RWPE2 (cell line): ENCODE measurements around the gene NPY2R.

Experiments
- ATAC-seq: fragments of 200-7000 bp; cut with Tn5 transposase; 3 replicates; pipeline ENCODE4 v1.9.1; 2021; ENCODE audit warnings: low read depth
- DNase-seq: peaks from one replicate; pipeline ENCODE4 v3.0.0-alpha.2; 2020; ENCODE audit warnings: low spot score
- H3K27ac ChIP-seq: fragments of 450-650 bp; 2 replicates; pipeline ENCODE4 v1.5.1; 2017; ENCODE audit warnings: mild to moderate bottlenecking; ENCODE audit not compliant: poor library complexity, severe bottlenecking
- H3K27me3 ChIP-seq: fragments of 250-450 bp; sonication (Bioruptor Pico); 2 replicates; pipeline ENCODE4 v1.5.1; 2021; ENCODE audit warnings: mild to moderate bottlenecking, moderate library complexity; ENCODE audit not compliant: insufficient read depth, poor library complexity, severe bottlenecking
- H3K36me3 ChIP-seq: fragments of 250-450 bp; sonication (Bioruptor Pico); 2 replicates; pipeline ENCODE4 v1.5.1; 2020; ENCODE audit warnings: low read depth, mild to moderate bottlenecking, moderate library complexity
- H3K4me1 ChIP-seq: fragments of 250-450 bp; sonication (Bioruptor Pico); 2 replicates; pipeline ENCODE4 v1.5.1; 2021; ENCODE audit warnings: mild to moderate bottlenecking, moderate library complexity; ENCODE audit not compliant: insufficient read depth, poor library complexity, severe bottlenecking
- H3K4me3 ChIP-seq: fragments of 250-450 bp; sonication (Bioruptor Pico); 2 replicates; pipeline ENCODE4 v1.5.1; 2021; ENCODE audit warnings: mild to moderate bottlenecking, moderate library complexity; ENCODE audit not compliant: severe bottlenecking
- H3K9me3 ChIP-seq: fragments of 250-450 bp; sonication (Bioruptor Pico); 2 replicates; pipeline ENCODE4 v1.5.1; 2021; ENCODE audit warnings: mild to moderate bottlenecking, moderate library complexity; ENCODE audit not compliant: severe bottlenecking
- TF ChIP-seq, protein P1 (sequence below): fragments of 450-650 bp; IDR thresholded peaks from one replicate; pipeline ENCODE4 v1.5.1; 2017; ENCODE audit warnings: mild to moderate bottlenecking, moderate library complexity; ENCODE audit not compliant: poor library complexity, severe bottlenecking

The NPY2R gene

DNA sequence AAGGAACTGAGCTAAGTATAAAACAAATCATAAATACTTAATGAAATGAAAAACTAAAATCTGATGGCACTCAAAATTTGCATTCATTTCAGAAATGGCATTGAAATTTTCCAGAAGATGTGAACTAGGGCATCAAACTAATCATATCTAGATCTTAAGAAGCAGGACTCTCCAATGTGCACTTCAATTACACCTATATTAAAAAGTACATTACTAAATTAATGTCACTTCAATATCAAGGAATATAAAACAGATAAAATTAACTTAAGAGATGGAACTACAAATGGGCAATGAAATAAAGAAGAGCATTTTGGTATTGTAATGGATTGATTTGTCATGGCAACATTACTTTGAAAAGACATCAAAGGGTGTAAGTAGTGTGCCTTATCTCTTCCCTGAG lies 20.3 kb downstream of the NPY2R start:
- no peaks in the 10 kb centered on the region for H3K9me3 ChIP-seq

DNA sequence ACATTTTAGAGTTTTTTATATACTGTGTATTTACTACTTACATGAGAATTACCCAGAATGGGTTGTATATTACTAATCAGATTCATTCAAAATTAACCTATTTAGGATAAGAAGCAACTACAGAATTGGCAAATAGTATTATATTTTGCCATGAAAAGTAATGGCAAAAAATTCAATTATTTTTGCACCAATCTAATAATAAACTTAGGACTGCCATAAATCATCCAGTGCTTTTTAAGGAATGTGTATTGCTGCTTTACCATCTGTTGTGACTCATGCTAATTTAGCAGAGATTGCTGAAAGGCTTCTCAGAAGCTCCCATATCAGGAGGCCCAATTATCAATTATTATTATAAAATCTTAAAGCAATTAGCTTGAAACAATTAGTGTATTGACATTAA lies 24.0 kb downstream of the NPY2R start:
- Histone ChIP-seq H3K9me3 (no peaks in the 10 kb centered on the region), H3K4me1 (no peaks in the 10 kb centered on the region), H3K27ac (no peak overlapping the region), H3K4me3 (no peak overlapping the region), H3K27me3 (no peaks in the 10 kb centered on the region), H3K36me3 (no peaks in the 10 kb centered on the region)
- DNase-seq, result no peak
- ATAC-seq, result no peak
- TF ChIP-seq, protein P1, sequence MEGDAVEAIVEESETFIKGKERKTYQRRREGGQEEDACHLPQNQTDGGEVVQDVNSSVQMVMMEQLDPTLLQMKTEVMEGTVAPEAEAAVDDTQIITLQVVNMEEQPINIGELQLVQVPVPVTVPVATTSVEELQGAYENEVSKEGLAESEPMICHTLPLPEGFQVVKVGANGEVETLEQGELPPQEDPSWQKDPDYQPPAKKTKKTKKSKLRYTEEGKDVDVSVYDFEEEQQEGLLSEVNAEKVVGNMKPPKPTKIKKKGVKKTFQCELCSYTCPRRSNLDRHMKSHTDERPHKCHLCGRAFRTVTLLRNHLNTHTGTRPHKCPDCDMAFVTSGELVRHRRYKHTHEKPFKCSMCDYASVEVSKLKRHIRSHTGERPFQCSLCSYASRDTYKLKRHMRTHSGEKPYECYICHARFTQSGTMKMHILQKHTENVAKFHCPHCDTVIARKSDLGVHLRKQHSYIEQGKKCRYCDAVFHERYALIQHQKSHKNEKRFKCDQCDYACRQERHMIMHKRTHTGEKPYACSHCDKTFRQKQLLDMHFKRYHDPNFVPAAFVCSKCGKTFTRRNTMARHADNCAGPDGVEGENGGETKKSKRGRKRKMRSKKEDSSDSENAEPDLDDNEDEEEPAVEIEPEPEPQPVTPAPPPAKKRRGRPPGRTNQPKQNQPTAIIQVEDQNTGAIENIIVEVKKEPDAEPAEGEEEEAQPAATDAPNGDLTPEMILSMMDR, result no peak

More for the DNA sequence above, 20.3 kb downstream of the NPY2R start:
- ATAC-seq (no peak), DNase-seq (no peak)
- Histone ChIP-seq H3K27ac (no peak overlapping the region), H3K27me3 (no peaks in the 10 kb centered on the region), H3K36me3 (no peaks in the 10 kb centered on the region), H3K4me1 (no peaks in the 10 kb centered on the region), H3K4me3 (no peak overlapping the region)
- TF ChIP-seq, protein P1, result no peak

DNA sequence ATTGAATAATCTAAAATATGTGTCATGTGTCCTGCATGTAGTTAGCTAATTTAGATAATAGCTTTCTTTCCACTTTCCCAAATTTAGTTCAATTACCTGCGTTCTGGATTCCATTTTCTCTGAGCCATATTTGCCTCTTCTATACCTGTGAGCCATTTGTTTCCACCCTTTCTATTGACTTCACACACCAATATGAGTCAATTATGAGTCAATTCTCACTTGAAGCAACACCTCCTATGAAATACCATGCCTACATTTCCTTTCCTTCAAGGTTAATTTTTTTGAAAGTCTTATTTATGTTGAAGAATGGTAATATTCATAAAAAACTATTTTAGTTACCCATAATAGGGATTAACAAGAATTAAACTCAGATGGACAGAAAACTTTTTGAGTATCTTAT lies 25.8 kb downstream of the NPY2R start:
- Histone ChIP-seq H3K9me3 (no peaks in the 10 kb centered on the region), H3K4me1 (no peaks in the 10 kb centered on the region), H3K36me3 (no peaks in the 10 kb centered on the region), H3K27me3 (no peaks in the 10 kb centered on the region), H3K4me3 (no peak overlapping the region), H3K27ac (no peak overlapping the region)
- DNase-seq, result no peak
- TF ChIP-seq, protein P1, result no peak
- ATAC-seq, result no peak

DNA sequence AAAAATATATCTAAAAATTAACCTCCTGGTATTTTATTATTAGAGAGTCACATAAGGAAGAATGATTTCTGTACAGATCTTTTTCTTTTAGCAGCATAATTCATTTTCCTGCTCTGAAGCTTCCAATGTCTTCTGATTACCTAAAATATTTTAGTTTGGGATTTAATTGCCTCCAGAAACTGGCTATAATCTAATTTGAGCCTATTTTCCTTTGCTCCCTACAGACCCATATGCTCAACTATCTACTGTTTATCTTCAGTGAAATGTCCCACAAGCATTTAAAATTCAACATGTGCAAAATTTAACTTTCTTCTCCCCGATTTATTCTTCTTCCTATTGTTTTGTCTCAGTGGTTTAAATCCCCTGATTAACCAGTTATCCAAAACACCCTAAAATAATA lies 29.1 kb downstream of the NPY2R start:
- no peaks in the 10 kb centered on the region for H3K9me3 ChIP-seq
- ATAC-seq (no peak), DNase-seq (no peak)
- TF ChIP-seq, protein P1, result no peak
- no peaks in the 10 kb centered on the region for H3K27me3 ChIP-seq
- H3K27ac ChIP-seq, result no peak overlapping the region
- H3K4me3 ChIP-seq, result no peak overlapping the region
- no peaks in the 10 kb centered on the region for H3K4me1 ChIP-seq
- no peaks in the 10 kb centered on the region for H3K36me3 ChIP-seq

DNA sequence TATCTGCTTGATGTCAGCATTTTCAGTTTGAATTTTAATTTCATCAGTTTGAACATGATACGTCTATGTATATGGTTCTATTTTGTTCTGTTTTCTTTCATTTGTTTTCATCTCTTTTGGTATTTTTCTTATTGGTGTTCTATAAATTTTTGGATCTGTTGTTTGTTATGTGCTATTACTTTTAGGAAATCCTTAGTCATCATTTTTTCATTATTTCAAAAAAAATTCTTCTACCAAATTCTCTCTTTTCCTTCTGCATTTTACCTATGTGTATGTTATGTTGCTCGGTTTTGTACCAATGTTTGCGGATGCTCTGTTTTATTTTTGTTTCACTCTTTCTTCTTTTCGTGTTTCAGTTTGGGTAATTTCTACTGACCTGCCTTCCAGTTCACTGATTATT lies 32.8 kb downstream of the NPY2R start:
- ATAC-seq (no peak), DNase-seq (no peak)
- no peaks in the 10 kb centered on the region for H3K36me3 ChIP-seq
- H3K27ac ChIP-seq, result no peak overlapping the region
- no peaks in the 10 kb centered on the region for H3K9me3 ChIP-seq
- H3K4me1 ChIP-seq, result no peaks in the 10 kb centered on the region
- H3K27me3 ChIP-seq, result no peaks in the 10 kb centered on the region
- H3K4me3 ChIP-seq, result no peak overlapping the region
- TF ChIP-seq, protein P1, result no peak
